NCI-H748 (cell line): Measurements from ENCODE around the gene BORCS5.
"Not testable (repeated sequence)": the region's sequence is repeated elsewhere in the genome, so short reads cannot be mapped to it uniquely, and the experiment has no call there.

Source experiments
- DNase-seq: peaks from one replicate; lab custom pipeline; 2025; ENCODE audit not compliant: unreplicated experiment; lab: John Stamatoyannopoulos, UW

BORCS5 gene

DNA sequence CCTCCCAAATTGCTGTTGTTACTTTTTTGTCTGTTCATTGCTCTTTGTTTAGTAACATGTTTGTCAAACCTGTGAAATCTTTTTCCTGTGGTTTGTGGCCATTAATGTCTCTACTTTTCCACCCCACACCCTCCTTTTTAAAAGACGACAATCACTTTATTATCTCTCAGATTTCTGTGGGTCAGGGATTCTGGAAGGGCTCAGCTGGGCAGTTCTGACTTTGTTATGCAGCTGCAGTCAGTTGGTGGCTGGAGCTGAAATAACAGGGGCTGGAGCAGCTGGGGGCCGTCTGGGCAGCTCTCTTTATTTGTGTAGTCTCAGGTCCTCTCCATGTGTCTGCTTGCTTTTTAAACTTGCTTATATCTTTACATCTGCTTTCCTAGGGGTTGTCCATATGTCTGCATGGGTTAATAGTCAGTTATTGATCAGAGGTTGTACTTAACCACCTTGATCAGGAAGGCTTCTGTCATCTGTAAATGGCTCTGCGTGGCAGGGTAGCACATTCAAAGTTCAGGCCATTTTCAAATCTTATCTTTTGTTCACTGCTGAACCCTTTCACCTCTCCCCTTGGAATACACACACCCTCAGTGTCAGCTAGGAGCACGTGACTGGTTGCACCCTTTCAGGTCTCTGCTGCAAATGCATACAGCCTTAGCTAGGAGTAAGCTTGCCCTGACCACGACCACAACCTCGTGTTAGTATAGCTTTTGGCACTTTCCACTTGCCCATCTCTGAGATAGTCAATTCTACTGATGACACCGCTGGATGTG lies 27.9 kb downstream of the BORCS5 start:
- peak; percentile 47 for DNase-seq

DNA sequence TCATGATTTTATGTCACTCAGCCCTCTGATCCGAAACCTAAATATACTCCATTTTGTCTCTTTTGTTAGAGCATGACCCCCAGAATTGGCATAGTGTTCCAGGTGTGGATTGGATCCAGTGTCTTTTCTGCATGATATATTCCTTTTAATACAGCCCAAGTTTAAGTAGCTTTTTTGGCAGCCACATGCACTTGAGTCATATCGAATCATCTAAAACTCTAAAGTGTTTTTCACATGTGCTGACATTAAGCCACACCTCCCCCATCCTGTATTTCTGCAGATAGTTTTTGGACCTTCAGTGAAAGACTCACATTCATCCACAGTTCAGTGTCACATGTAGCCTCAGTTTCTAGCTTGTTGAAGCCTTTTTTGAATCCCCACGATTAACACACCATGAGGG lies 30.6 kb downstream of the BORCS5 start:
- DNase-seq: no peak

DNA sequence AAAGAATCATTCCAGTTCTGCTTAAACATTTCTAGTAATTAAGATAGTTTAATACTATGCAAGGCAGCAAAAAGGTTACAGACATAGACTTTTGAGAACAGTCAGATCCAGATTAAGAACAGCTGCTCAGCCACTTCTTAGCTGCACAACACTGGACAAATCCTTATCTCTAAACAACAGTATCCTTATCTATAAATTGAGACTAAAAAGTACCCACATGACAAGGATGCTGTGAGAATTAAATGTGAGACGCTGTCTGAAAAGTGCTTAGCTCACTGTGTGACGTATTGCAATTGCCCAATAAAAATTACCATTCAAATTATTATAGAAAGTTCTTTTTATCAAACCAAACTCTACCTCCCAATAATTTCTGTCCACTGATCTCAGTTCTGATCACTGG lies 35.5 kb downstream of the BORCS5 start:
- no peak for DNase-seq

- DNase-seq: no peak
These were observed 36.3 kb downstream of the BORCS5 start for GRCh38 chr12:12393171-12393570.

DNA sequence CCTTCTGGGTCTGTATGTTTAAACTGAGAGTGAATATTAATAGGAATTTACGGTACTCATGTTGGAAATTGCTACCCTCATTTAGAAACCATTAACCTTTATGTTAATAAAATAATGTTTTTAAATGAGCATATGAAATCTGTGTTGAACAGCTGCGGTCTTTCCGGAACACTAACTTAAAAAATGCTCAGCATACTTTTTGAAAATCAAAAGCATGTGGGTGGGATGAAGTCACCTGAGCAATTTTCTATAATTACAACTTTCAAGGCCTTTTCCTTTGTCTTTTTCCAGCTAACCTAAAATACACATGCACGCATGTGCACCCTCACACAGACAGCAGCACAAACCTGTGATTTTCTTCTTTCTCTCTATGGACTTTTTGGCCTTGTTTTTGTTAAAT lies 39.8 kb downstream of the BORCS5 start:
- peak; percentile 49 for DNase-seq

- DNase-seq: no peak
These were observed 40.3 kb downstream of the BORCS5 start for GRCh38 chr12:12397184-12397583.

DNA sequence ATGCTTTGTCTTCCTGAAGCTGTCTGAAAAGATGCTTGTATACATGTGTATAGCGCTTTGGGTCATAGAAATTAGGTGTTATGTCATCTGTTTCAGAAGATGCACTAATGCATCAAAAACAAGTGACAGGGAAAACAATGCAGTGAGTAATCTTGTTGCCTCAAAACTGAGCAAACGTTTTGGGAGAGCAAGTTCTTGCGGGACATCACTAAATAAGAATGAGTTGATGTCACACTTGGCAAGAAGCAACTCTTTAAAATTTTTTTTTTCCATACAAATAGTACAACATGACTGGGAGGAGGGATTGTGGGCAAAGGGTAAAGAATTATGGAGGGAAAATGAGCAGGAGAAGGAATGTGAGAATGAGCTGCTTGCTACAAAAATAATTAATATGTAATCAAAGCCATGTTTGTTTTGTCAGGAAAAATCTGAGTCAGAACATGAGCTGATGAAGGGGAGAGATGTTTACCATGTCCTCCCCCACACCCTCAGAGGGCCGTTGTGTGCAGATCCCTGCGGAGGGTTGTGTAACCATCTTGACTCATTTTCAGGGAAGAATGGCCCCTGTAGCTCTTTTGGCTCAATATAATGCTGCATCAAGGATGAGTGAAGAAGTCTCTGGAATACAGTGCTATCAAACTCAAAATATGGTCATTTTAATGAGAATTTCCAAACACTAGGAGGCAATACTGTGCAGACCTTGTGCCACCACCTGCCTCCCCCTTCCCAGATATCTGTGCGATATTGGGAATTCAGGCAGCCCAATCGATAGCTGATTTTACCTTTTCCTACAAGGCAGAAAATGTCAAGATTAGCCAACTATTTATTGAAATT lies 41.4 kb downstream of the BORCS5 start:
- peak; percentile 71 for DNase-seq

- no peak for DNase-seq
These were observed 42.3 kb downstream of the BORCS5 start for GRCh38 chr12:12399161-12399560.

DNA sequence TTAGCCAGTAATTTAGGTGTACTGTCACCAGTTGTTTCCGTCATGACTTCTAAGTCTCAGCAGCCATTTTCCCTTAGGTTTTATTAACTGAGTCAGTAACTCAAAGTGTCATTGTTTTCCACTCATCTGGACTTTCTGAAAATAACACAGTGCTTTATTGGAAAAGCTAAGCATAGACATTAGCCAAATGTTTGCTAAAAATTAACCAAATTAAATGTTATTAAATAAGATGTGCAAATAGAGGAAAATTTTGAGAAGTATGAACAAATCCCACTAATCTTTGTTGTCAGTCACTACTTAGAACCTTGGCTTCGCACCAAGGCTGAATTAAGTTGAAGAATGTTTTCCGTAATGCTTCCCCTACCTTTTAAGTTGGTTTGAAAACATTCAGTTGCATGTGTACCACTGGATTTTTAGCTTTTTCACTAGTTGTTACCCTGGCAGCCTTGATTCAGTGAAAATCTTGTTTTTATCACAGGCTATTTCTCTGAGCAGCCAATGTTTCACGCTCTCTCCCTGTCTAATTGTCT lies 43.0 kb downstream of the BORCS5 start:
- DNase-seq: no peak

GRCh38 chr12:12400793-12401192 lies 43.9 kb downstream of the BORCS5 start:
- DNase-seq: no peak

DNA sequence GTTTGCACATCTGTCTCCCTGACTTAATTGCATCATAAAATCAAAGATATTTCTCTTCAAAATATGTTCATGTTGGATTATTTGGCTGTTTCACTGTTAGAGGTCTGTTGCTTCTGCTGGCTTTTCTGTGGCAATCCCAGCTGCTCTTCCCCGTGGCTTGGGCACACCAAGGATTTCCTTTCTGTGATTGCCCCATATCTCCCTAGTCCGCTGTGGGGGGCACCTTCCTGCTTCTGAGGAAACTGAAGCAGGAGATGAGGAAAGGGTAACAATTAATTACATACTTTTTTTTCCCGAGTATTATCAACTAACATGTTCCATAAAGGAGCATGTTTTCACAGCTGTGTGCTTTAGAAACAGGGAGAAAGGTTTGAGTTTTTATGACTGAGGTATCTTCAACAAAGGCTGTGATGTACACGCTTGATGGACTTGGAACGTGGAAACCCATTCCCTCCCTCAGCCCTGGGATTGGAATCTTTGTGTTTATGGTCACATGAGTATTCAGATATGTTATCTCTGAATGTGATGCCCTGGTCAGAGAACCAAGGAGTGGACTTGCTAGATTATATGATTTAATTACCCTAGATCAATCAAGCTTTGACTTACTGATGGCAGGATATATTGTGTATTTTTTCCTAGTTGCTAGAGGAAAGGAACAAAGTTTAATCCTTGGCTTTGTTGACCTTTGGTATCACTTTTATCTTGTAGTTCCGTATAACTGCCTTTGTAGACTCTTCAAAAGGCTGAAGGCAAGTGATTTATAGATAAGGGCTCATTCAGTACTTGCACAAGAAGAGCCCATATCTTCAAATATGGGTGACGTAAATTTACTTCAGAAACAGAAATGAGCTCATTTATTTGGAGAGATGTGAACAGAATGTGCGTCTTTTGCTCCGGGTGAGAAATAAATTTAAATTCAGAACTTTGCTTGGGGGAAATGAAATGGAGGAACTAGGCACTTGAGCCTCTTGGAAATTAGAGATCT lies 46.7 kb downstream of the BORCS5 start:
- DNase-seq: no peak

DNA sequence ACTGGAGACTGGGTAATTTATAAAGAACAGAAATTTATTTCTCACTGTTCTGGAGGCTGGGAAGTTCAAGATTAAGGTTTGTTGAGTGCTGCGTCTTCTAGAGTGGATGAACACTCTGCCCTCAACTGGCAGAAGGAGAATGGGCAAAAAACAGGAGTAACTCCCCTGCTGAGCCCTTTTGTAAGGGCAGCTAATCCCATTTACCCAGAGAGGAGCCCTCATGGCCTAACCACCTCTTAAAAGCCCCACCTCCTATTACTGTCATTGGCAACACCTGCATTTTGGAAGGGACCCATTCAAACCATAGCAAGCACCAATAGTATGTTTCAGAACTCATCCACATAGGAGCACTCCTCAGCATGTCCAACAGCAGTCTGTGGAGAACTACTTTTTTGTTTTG lies 47.4 kb downstream of the BORCS5 start:
- DNase-seq: no peak

- DNase-seq: no peak
These were observed 49.0 kb downstream of the BORCS5 start for GRCh38 chr12:12405882-12406281.

GRCh38 chr12:12406762-12407161 lies 49.9 kb downstream of the BORCS5 start:
- DNase-seq: no peak

DNA sequence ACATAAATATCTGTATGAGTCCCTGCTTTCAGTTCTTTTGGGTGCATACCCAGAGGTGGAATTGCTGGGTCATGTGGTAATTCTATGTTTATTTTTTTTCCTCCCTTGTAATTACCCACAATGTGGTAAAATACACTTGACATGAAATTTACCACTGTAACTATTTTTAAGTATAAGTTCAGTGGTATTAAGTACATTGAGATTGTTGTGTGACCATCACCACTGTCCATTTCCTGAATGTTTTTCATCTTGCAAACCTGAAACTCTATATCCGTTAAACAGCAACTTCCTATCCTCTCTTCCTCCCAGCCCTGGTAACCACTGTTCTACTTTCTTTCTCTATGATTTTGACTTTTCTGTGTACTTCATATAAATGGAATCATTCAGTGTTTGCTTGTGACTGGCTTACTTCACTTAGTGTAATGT lies 51.4 kb downstream of the BORCS5 start:
- no peak for DNase-seq

DNA sequence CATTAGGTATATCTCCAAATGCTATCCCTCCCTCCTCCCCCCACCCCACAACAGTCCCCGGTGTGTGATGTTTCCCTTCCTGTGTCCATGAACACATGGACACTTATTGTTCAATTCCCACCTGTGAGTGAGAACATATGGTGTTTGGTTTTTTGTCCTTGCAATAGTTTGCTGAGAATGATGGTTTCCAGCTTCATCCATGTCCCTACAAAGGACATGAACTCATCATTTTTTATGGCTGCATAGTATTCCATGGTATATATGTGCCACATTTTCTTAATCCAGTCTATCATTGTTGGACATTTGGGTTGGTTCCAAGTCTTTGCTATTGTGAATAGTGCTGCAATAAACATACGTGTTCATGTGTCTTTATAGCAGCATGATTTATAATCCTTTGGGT lies 52.5 kb downstream of the BORCS5 start:
- DNase-seq: not testable (repeated sequence)

DNA sequence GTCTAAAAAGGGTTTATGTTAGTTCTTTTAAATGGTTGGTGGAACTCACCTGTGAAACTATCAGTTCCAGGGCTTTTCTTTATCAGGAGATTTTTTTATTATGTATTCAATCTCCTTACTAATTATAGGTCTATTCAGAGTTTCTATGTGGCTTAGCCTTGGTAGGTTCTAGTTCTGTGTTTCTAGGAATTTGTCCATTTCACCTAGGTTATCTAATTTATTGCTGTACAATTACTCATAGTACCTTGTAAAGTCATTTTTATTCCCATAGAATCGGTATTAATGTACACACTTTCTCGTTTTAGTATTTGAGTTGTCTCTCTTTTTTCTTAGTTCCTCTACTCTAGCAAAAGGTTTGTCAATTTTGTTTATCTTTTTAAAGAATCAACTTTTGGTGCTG lies 59.0 kb downstream of the BORCS5 start:
- no peak for DNase-seq

- not testable (repeated sequence) for DNase-seq
These were observed 62.3 kb downstream of the BORCS5 start for GRCh38 chr12:12419165-12419564.

GRCh38 chr12:12423367-12423766 lies 66.5 kb downstream of the BORCS5 start:
- no peak for DNase-seq

GRCh38 chr12:12425001-12425400 lies 68.1 kb downstream of the BORCS5 start:
- no peak for DNase-seq

DNA sequence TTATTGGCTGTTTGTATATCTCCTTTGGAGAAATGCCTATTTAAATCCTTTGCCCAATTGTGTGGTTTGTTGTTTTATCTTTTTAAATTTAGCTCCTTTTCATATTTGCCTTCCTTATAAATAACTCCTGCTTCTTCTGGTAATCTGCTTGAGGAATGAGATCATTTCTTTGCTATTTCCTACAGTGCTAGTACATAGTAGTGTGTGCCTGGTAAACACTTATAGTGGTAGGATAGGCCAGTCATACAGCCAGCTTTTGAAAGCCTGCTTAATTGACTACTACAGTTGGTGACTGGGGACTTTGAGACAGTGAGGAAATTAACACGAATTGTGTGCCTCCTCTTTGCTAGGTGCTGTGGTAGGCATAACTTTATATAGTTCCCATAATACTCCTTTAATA lies 68.7 kb downstream of the BORCS5 start:
- no peak for DNase-seq
